GM13976 (cell line): ENCODE measurements around the gene FLNB.

Experiments
- DNase-seq: peaks from one replicate; pipeline ENCODE4 v3.0.0; 2012; ENCODE audit warnings: low spot score
- in situ Hi-C: fragments of 300-500 bp; cut with MboI; formaldehyde crosslinking; loops from one replicate; pipeline ENCODE4 v1.12.0; 2022; ENCODE audit warnings: low sequenced_read_pairs, mixed read lengths, inconsistent platforms; ENCODE audit not compliant: unreplicated experiment
- TF ChIP-seq, protein P1 (sequence below): IDR thresholded peaks from 2 replicates; pipeline ENCODE4 v1.5.1; 2012; ENCODE audit warnings: borderline replicate concordance, mild to moderate bottlenecking; ENCODE audit not compliant: insufficient read depth; ENCODE audit errors: extremely low read depth, missing control alignments, control extremely low read depth

The FLNB gene

GRCh38 chr3:58101499-58102389, 93.5 kb downstream of the FLNB start:
- TF ChIP-seq, protein P1, sequence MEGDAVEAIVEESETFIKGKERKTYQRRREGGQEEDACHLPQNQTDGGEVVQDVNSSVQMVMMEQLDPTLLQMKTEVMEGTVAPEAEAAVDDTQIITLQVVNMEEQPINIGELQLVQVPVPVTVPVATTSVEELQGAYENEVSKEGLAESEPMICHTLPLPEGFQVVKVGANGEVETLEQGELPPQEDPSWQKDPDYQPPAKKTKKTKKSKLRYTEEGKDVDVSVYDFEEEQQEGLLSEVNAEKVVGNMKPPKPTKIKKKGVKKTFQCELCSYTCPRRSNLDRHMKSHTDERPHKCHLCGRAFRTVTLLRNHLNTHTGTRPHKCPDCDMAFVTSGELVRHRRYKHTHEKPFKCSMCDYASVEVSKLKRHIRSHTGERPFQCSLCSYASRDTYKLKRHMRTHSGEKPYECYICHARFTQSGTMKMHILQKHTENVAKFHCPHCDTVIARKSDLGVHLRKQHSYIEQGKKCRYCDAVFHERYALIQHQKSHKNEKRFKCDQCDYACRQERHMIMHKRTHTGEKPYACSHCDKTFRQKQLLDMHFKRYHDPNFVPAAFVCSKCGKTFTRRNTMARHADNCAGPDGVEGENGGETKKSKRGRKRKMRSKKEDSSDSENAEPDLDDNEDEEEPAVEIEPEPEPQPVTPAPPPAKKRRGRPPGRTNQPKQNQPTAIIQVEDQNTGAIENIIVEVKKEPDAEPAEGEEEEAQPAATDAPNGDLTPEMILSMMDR, result no peak
- in situ Hi-C loops, result no loop called here
- DNase-seq, result no peak

- no peak for DNase-seq
- in situ Hi-C loops, result no loop called here
- TF ChIP-seq, protein P1, result no peak
Measured at GRCh38 chr3:58102390-58102750, 94.1 kb downstream of the FLNB start.

GRCh38 chr3:58102976-58103451, 94.8 kb downstream of the FLNB start:
- in situ Hi-C loops, result no loop called here
- TF ChIP-seq, protein P1, result no peak
- DNase-seq, result no peak

DNA sequence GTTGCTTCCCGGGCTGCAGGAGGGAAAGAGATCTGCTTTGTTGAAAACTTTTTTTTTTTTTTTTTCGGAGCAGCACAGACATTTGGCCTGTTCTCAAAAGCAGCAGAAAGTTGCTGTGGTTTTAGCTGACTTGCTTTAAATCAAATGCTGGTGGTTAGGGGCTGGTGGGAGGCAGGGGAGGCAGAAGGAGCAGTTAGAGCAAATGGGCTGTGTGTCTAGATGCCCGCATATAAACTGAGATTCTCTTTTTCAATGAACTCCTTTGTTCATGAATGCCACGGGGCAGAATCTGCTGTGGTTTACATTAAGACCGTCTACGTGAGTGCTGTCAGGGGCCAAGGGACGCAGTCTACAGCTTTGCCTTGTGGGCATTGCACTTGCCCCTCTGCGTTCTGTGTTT, 95.9 kb downstream of the FLNB start:
- DNase-seq, result no peak
- TF ChIP-seq, protein P1, result no peak
- in situ Hi-C loops, result no loop called here

DNA sequence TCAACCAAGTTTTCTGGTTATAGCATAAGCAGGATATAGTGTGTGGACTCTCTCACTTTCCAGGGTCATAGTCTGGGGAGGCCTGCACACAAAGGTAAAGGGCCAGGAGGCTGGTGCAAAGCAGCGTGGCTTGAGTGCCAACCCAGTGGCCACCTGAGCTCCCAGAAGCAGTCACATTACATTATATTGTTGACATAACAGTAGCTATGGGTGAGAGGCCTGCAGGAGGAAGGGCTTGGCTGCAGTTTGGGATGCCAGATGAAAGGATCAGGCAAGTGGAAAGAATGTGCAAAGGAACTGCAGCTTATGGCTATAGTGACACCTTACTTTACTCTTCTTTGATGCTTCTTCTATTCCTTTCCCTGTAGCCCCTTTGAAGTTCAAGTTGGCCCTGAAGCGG, 96.5 kb downstream of the FLNB start:
- TF ChIP-seq, protein P1, result no peak
- no peak for DNase-seq
- in situ Hi-C loops, result no loop called here

DNA sequence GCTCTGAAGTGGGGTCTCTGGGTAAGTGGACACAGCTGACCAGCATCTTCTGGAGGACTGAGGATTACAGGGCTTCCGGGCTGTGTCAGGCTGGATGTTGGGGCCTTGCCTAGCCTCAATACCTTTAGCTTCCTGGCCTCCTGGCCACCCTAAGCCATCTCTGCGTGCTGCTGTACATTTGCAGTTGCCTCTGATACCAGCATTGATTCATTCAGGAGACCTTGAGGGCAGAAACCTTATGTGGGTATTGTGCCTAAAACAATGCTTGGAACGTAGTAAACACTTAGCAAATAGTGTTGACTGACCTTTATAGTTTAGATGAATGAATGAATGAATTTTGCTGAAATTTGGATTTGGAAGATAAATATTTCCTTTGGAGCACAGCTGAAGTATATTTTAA, 97.0 kb downstream of the FLNB start:
- in situ Hi-C loops, result no loop called here
- no peak for DNase-seq
- TF ChIP-seq, protein P1, result no peak
